Measurements from ENCODE around the gene MCU.
A peak's percentile ranks its signal among the peaks of the same experiment; 100 is the strongest.

MCU gene

GRCh38 chr10:72802763-72803505, 111.0 kb downstream of the MCU start:
- DNase-seq (ENCODE audit: low spot score): no peak

DNA sequence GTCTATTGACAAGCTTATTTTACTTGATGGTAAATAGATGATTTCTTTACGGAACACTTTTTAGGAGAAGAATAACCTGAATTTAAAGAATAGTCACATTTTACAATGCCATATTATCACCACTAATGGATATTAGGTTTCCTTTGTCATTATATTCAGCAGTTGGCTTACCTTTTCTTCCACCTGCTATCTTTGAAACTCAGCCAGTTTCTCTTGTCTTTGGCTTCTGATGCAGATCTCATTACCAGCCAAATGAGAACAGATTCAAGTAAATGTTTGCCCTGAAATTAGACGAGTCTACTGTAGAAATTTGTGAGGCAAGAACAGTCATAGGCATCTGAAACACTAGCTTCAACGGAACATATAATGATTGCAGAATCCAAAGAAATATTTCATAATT, 116.1 kb downstream of the MCU start:
- DNase-seq (ENCODE audit: low spot score): no peak

DNA sequence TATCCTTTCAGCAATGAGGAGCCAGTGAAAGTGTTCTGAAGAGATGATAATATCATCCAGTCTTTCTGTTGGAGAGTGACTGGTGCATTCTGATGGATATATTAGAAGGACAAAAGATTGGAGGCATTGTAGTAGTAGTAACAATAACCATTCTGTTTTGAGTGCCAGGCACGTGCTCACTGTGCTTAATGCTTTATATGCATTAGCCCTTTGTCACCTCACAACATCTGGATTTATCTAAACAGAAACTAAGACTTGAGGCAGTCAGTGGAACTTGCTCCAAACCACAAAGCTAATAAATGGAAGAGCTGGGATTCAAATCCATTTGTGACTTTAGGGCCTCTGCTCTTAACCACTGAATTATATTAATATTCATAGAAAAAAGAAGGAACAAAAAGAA, 117.1 kb downstream of the MCU start:
- DNase-seq (ENCODE audit: low spot score): no peak

- DNase-seq (ENCODE audit: low spot score): no peak
Measured at GRCh38 chr10:72810976-72811375, 119.0 kb downstream of the MCU start.

- DNase-seq (ENCODE audit: low spot score): no peak
Measured at GRCh38 chr10:72812415-72812752, 120.4 kb downstream of the MCU start.

DNA sequence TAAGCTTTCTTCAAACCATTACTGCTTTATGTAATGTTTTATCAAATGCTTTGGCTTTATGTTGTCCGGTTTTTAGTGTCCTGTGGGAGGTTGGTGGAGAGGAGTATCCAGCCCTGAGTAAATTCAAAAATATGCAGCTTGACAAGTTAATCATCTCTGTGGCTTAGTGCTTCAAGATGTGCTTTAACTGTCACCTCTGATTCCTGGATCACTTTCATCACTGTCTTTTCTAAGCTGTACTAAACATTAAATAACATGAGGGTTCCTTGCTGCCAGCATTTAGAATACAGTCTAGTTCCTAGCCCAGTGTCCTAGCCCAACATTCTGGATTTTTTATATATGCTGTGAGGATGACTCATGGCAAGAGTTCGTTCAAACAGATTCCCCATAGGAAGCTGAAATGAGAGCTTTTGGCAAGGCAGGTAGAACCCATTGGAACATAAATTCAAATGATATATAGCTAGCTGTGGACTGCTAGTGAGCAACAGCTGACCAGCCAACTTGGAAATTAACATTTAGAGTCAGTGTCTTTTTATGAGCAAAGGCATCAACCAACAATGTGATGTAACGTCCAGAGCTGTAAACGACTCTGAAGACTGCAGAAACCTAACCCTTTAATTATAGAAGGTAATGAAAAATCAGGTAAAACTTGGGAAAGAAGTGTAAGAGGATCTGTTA, 120.9 kb downstream of the MCU start:
- DNase-seq (ENCODE audit: low spot score): no peak

DNA sequence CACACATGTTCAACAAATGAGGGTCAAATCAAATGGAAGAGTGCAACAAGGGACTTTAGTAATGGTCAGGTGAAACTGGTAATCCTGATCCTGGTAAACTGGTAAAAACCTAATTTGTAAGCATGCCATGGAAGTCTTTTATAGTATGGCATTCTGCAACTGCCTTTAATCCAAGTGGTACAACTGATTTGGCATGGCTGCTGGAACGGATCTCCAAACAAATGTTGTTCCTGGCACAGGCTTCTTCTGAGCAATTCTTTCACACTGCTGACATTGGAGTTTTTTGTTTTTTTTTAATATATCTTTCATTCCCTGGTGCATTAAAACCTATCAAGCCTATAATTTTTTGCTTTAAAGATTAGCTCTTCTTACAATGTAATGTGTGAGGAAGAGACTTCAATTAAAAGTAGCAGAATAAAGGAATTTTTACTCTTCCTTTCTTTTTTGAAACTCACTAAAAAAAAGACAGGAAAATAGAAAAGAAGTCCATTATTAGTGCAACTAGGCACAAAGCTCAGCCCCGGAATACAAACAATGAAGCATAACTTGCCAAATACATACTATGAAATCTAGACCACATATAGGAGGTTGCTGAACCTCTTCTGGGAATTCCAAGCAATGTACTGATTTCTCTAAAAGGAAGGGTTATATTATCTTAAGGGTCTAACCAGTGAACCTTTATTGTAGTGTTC, 122.3 kb downstream of the MCU start:
- DNase-seq (ENCODE audit: low spot score): no peak

GRCh38 chr10:72816565-72816964, 124.6 kb downstream of the MCU start:
- no peak for DNase-seq (ENCODE audit: low spot score)

GRCh38 chr10:72818076-72818475, 126.1 kb downstream of the MCU start:
- DNase-seq (ENCODE audit: low spot score): peak; percentile 11

DNA sequence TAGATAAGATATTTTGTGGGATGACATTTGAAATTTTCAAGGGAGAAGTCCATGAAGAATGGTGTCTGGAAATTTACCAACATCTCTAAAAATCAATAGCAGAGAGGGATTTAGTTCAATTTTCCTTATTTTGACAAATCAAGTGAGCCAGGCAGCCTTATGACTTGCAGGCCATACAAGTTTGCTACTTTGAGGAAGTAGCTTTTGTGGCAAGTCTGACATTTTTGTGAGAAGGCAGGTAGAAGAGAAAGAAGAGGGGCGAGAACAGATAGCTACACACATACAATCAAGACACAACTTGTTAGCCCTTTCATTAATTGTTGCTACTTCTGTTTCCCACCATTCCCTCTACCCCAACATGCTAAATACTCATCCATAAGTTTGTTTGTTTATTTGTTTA, 127.1 kb downstream of the MCU start:
- DNase-seq (ENCODE audit: low spot score): no peak

DNA sequence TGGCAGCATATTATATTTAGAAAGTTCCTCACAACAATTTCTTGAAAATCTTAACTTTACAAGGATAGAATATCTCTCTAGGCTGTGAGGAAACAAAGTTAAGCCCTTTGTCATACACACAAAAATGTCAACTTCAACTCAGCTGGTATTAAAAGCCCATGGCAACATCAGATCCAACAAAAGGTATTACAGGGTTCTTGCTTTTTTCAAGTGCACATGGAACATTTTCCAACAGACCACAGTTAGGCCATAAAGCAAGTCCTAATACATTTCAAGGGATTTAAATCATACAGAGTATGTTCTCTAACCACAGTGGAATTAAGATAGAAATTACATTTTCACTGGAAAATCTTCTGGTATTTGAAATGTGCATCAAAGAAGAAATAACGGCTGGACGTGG, 129.7 kb downstream of the MCU start:
- no peak for DNase-seq (ENCODE audit: low spot score)

- DNase-seq (ENCODE audit: low spot score): no peak
Measured at GRCh38 chr10:72822342-72822986, 130.5 kb downstream of the MCU start.

GRCh38 chr10:72825163-72825562, 133.2 kb downstream of the MCU start:
- no peak for DNase-seq (ENCODE audit: low spot score)

GRCh38 chr10:72826346-72826745, 134.4 kb downstream of the MCU start:
- no peak for DNase-seq (ENCODE audit: low spot score)

- DNase-seq (ENCODE audit: low spot score): no peak
Measured at GRCh38 chr10:72828294-72828693, 136.4 kb downstream of the MCU start.

- no peak for DNase-seq (ENCODE audit: low spot score)
Measured at GRCh38 chr10:72830625-72831024, 138.7 kb downstream of the MCU start.

- DNase-seq (ENCODE audit: low spot score): no peak
Measured at GRCh38 chr10:72831696-72832409, 139.9 kb downstream of the MCU start.

DNA sequence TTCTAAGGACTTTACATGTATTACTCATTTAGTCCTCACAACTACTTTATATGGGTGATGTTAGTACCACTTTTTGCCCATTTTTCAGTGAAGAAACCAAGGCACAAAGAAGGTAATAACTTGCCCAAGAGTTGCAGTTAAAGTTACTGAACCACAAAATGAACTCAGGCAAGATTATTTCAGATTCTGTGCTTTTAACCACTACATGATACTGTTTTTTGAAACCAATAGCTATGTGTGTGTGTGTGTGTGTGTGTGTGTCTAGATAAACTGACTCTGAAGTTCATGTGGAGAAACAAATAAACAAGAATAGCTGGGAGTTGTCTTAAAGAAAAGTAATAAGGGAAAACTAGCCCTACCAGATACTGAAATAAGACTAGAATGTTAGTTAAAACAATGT, 140.8 kb downstream of the MCU start:
- DNase-seq (ENCODE audit: low spot score): no peak

- DNase-seq (ENCODE audit: low spot score): peak; percentile 58
Measured at GRCh38 chr10:72834183-72834825, 142.4 kb downstream of the MCU start.

DNA sequence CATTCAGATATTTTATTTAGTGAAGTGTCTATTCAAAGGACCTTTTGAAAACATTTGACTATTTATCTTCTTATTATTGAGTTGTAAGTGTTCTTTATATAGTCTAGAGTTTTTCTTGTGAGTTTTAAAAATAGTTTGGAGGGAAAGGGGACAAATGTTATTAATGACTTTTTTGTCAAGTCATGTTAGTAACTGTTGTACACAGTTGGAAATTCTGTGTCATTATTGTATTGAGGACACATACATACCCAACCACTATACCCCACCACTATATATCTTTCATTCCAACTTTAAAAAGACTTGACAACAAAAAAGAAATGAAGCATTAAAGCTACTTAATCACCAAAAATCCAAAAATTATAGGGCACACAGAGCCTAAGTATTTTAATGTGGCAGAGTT, 148.4 kb downstream of the MCU start:
- no peak for DNase-seq (ENCODE audit: low spot score)

DNA sequence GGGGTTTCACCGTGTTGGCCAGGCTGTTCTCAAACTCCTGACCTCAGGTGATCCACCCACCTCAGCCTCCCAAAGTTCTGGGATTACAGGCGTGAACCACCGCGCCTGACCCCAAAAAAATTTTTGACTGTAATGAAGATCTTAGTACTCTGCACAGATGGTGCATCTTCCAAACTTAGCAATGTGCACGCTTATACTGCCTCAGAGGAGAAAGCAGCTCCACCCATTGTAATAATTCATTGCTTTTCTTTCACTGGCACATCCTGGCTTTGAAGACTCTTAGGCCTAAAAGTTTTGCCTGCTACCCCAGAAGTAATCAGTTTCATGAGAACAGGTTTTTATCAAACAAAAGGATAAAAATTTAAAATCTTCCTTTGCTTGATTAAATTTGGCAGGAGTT, 149.5 kb downstream of the MCU start:
- DNase-seq (ENCODE audit: low spot score): no peak

- DNase-seq (ENCODE audit: low spot score): no peak
Measured at GRCh38 chr10:72842164-72842563, 150.2 kb downstream of the MCU start.

All from CD4-positive, alpha-beta T cell treated with Interleukin-2 at 100 ng/mL for 4 hours (primary cell).